Keratinocyte (primary cell): ENCODE data around the gene PRKAG1. TPM values are rescaled to one million over a fixed set of nuclear protein-coding genes. Genes with fewer than 3 reads are reported as not detected.

Experiments used
- DNase-seq: peaks from one replicate; pipeline ENCODE4 v3.0.0-alpha.2; 2011; ENCODE audit warnings: low read depth, missing footprints, low spot score
- FAIRE-seq: peaks from 2 replicates; lab custom pipeline; 2011; peaks lifted over from hg19 to GRCh38; lab: Jason Lieb, UNC
- H2AFZ ChIP-seq: 2 replicates; pipeline ENCODE4 v1.6.0; 2012; ENCODE audit warnings: low read length, control low read depth, inconsistent platforms; ENCODE audit not compliant: control insufficient read depth
- H3K27ac ChIP-seq: 2 replicates; pipeline ENCODE4 v1.5.1; 2011; ENCODE audit warnings: low read length; ENCODE audit not compliant: control insufficient read depth, insufficient read depth
- H3K27me3 ChIP-seq: 3 replicates; pipeline ENCODE4 v1.6.0; 2011; ENCODE audit warnings: low read length; ENCODE audit not compliant: control insufficient read depth, insufficient read depth; ENCODE audit errors: extremely low read depth
- H3K36me3 ChIP-seq, 2 experiments: 2 replicates in 1 of 2; 3 replicates in 1 of 2; pipeline ENCODE4 v1.5.1; 2011; ENCODE audit warnings: low read length in 2 of 2, mild to moderate bottlenecking in 1 of 2; ENCODE audit not compliant: control insufficient read depth in 2 of 2, insufficient read depth in 2 of 2; ENCODE audit errors: extremely low read depth in 1 of 2
- H3K4me1 ChIP-seq: 3 replicates; pipeline ENCODE4 v1.5.1; 2011; ENCODE audit warnings: low read length; ENCODE audit not compliant: control insufficient read depth, insufficient read depth; ENCODE audit errors: extremely low read depth
- H3K4me2 ChIP-seq: 3 replicates; pipeline ENCODE4 v1.6.0; 2011; ENCODE audit warnings: low read depth, low read length; ENCODE audit not compliant: control insufficient read depth, insufficient read depth; ENCODE audit errors: extremely low read depth
- H3K4me3 ChIP-seq, 3 experiments: fragments of 200-600 bp in 1 of 3; sonication (generic) in 1 of 3; 2 replicates in 2 of 3; 3 replicates in 1 of 3; pipeline ENCODE4 v1.5.1; 2011 to 2016; ENCODE audit warnings: low read length in 3 of 3, mild to moderate bottlenecking in 3 of 3, control low read depth in 2 of 3, inconsistent platforms in 1 of 3, low read depth in 1 of 3, mixed read lengths in 1 of 3, mixed run types in 1 of 3, moderate library complexity in 1 of 3; ENCODE audit not compliant: control insufficient read depth in 2 of 3, insufficient read depth in 2 of 3; ENCODE audit errors: extremely low read depth in 1 of 3
- H3K79me2 ChIP-seq: 2 replicates; pipeline ENCODE4 v1.6.0; 2012; ENCODE audit warnings: low read length; ENCODE audit not compliant: control insufficient read depth, insufficient read depth
- H3K9ac ChIP-seq: 3 replicates; pipeline ENCODE4 v1.6.0; 2011; ENCODE audit warnings: low read length; ENCODE audit not compliant: control insufficient read depth, insufficient read depth; ENCODE audit errors: extremely low read depth
- H3K9me1 ChIP-seq: 3 replicates; pipeline ENCODE4 v1.6.0; 2011; ENCODE audit warnings: low read length; ENCODE audit not compliant: control insufficient read depth, insufficient read depth; ENCODE audit errors: extremely low read depth
- H3K9me3 ChIP-seq: 2 replicates; pipeline ENCODE4 v1.5.1; 2012; ENCODE audit warnings: low read depth, low read length; ENCODE audit not compliant: control insufficient read depth
- H4K20me1 ChIP-seq: 3 replicates; pipeline ENCODE4 v1.6.0; 2011; ENCODE audit warnings: low read length; ENCODE audit not compliant: control insufficient read depth, insufficient read depth; ENCODE audit errors: extremely low read depth
- CTCF ChIP-seq, 3 experiments: IDR thresholded peaks in 1 of 3; conservative IDR thresholded peaks in 1 of 3; optimal IDR thresholded peaks in 1 of 3; 2 replicates in 2 of 3; 3 replicates in 1 of 3; pipeline versions ENCODE3 to v1.5.1; 2011; ENCODE audit warnings: low read length in 3 of 3, mild to moderate bottlenecking in 3 of 3, moderate library complexity in 2 of 3, control low read depth in 1 of 3, inconsistent platforms in 1 of 3; ENCODE audit not compliant: insufficient read depth in 2 of 3; ENCODE audit errors: extremely low read depth in 1 of 3
- EZH2 ChIP-seq: IDR thresholded peaks from one replicate; pipeline ENCODE4 v1.6.1; 2012; ENCODE audit warnings: inconsistent platforms, mild to moderate bottlenecking, low read length, moderate library complexity
- dilution Hi-C: fragments of 300-500 bp; cut with MboI; formaldehyde crosslinking; loops from one replicate; pipeline ENCODE4 v1.7.0; 2020; ENCODE audit warnings: low sequenced_read_pairs; ENCODE audit not compliant: extremely low pct_ligation_motif_present
- polyA plus RNA-seq, 5 experiments: library from polyadenylated mRNA; depleted of rRNA in 3 of 5; stranded (reverse) in 3 of 5; stranded (forward) in 1 of 5; unstranded in 1 of 5; fragments of >200 nt; gene quantifications; 1 replicate in 1 of 5; 2 replicates in 3 of 5; 3 replicates in 1 of 5; pipeline versions ENCODE4 v1.2.1 to v1.2.3, GENCODE V29; 2011 to 2012; ENCODE audit warnings: missing spikeins in 2 of 5, low read depth in 1 of 5, low replicate concordance in 1 of 5

The PRKAG1 gene
- polyA plus RNA-seq, 1 donor (not counting 4 experiments of a cell fraction or from before 2014, with no cell fraction given): 125 TPM

GRCh38 chr12:48990552-48990951 is 28.0 kb downstream of the PRKAG1 start:
- dilution Hi-C loops: no loop called here
- peaks cover 14% of the 10 kb centered on the region for H3K27me3 ChIP-seq
- DNase-seq: no peak
- no peaks in the 10 kb centered on the region for H3K9me1 ChIP-seq
- H3K27ac ChIP-seq: no peak overlapping the region
- H3K4me1 ChIP-seq: no peaks in the 10 kb centered on the region
- no peak overlapping the region for H3K4me3 ChIP-seq
- TF ChIP-seq CTCF (optimal IDR thresholded peaks at IDR 0.05 in 1 of 3, IDR thresholded peaks at IDR 0.05 in 1 of 3, conservative IDR thresholded peaks at IDR 0.05 in 1 of 3; ENCODE audit: extremely low read depth in 1 of 3, insufficient read depth in 2 of 3, low read length in 3 of 3): no peak
- no peak for TF ChIP-seq EZH2
- H3K4me2 ChIP-seq: no peak overlapping the region
- no peaks in the 10 kb centered on the region for H3K9me3 ChIP-seq
- no peaks in the 10 kb centered on the region for H4K20me1 ChIP-seq
- H3K9ac ChIP-seq: no peak overlapping the region
- no peaks in the 10 kb centered on the region for H3K79me2 ChIP-seq
- H2AFZ ChIP-seq: no peak overlapping the region
- no peaks in the 10 kb centered on the region for H3K36me3 ChIP-seq
- no peak for FAIRE-seq

DNA sequence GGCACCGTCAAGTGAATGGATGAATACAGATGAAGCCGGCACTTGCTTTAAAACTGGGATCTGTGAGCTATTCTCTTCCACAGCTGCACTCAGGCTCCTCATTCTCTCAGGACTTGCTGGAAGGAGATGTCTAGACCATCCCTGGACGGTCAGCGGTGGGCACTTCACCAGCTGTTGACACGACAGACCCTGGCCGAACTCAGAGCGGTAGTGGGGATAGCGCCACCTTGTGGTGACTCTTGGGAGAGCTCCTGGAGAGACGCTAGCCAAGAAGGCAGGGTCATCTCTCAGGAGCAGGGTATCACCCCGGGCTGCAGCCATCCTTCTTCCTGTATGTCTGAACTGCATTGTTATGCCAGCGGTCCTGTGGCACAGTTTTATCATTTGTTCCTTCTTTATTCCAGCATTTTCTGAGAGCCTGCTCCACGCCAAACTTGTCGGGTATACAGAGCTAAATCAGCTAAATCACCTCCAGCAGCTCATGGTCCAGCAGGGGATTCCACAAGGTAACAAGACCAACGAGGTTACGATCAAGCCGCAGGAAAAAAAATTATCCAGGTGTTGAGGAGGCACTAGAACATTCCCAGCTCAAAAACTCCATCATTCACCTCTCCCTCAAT is 30.4 kb downstream of the PRKAG1 start:
- Histone ChIP-seq H2AFZ (no peak overlapping the region), H3K9me3 (no peaks in the 10 kb centered on the region), H3K27ac (no peak overlapping the region), H3K4me2 (no peak overlapping the region), H3K27me3 (peaks cover 37% of the 10 kb centered on the region), H3K9me1 (no peaks in the 10 kb centered on the region), H3K4me1 (no peaks in the 10 kb centered on the region), H3K4me3 (no peak overlapping the region), H3K79me2 (no peaks in the 10 kb centered on the region), H3K36me3 (no peaks in the 10 kb centered on the region), H4K20me1 (no peaks in the 10 kb centered on the region), H3K9ac (no peak overlapping the region)
- DNase-seq (no peak), FAIRE-seq (peak; percentile 71)
- TF ChIP-seq CTCF (optimal IDR thresholded peaks at IDR 0.05 in 1 of 3, IDR thresholded peaks at IDR 0.05 in 1 of 3, conservative IDR thresholded peaks at IDR 0.05 in 1 of 3; ENCODE audit: extremely low read depth in 1 of 3, insufficient read depth in 2 of 3, low read length in 3 of 3): peak; percentile 91 to 96 (median 94)
- no peak for TF ChIP-seq EZH2
- dilution Hi-C loops: no loop called here
